A673 (cell line): Measurements from ENCODE around the gene MTHFSD. TPM values are rescaled to one million over a fixed set of nuclear protein-coding genes. Genes with fewer than 3 reads are reported as not detected.
A peak's percentile ranks its signal among the peaks of the same experiment; 100 is the strongest.

Source experiments
- BruUV-seq: library from RNA; stranded (reverse); fragments of 400-500 nt; replicated peaks from 2 replicates; lab custom pipeline; 2021; lab: Mats Ljungman, UMichigan
- CTCF ChIA-PET: fragments of 300-600 bp; sonication (Branson Sonifier 250); formaldehyde crosslinking; loops from one replicate; lab custom pipeline; 2022; ENCODE audit warnings: antibody characterized with exemption; lab: Charles Lee
- POLR2A ChIA-PET: fragments of 300-600 bp; sonication (Branson Sonifier 250); formaldehyde crosslinking; loops from one replicate; lab custom pipeline; 2022; ENCODE audit warnings: antibody characterized with exemption; ENCODE audit not compliant: low non-redundant PET; lab: Charles Lee
- DNase-seq: peaks from one replicate; pipeline ENCODE4 v3.0.0-alpha.2; 2015; ENCODE audit warnings: low spot score
- H3K27ac ChIP-seq: fragments of 200-600 bp; sonication (generic); 2 replicates; pipeline ENCODE4 v1.5.1; 2016; ENCODE audit warnings: mixed run types, low read depth, mild to moderate bottlenecking, mixed read lengths, antibody characterized with exemption, low read length; ENCODE audit not compliant: poor library complexity, severe bottlenecking
- H3K27me3 ChIP-seq: fragments of 200-600 bp; sonication (generic); replicated peaks from 2 replicates; pipeline ENCODE4 v1.6.1; 2017; ENCODE audit warnings: mixed run types, low read depth, mild to moderate bottlenecking, mixed read lengths, antibody characterized with exemption, low read length; ENCODE audit not compliant: insufficient read depth, poor library complexity
- H3K36me3 ChIP-seq: fragments of 200-600 bp; sonication (generic); 2 replicates; pipeline ENCODE4 v1.6.1; 2016; ENCODE audit warnings: mixed run types, mild to moderate bottlenecking, mixed read lengths, antibody characterized with exemption, low read length; ENCODE audit not compliant: insufficient read depth, poor library complexity, severe bottlenecking
- H3K4me1 ChIP-seq: fragments of 200-600 bp; sonication (generic); 2 replicates; pipeline ENCODE4 v1.6.1; 2017; ENCODE audit warnings: mixed run types, mild to moderate bottlenecking, mixed read lengths, antibody characterized with exemption, low read length; ENCODE audit not compliant: insufficient read depth, poor library complexity, severe bottlenecking
- H3K4me3 ChIP-seq: fragments of 200-600 bp; sonication (generic); 2 replicates; pipeline ENCODE4 v1.5.1; 2016; ENCODE audit warnings: low read depth, mixed run types, mild to moderate bottlenecking, mixed read lengths, low read length; ENCODE audit not compliant: poor library complexity, severe bottlenecking
- H3K9me3 ChIP-seq: fragments of 200-600 bp; sonication (generic); 2 replicates; pipeline ENCODE4 v1.6.1; 2016; ENCODE audit warnings: mixed run types, low read depth, mild to moderate bottlenecking, mixed read lengths, antibody characterized with exemption, low read length; ENCODE audit not compliant: poor library complexity, severe bottlenecking
- CTCF ChIP-seq: fragments of 300-800, 200-600 bp; sonication (generic); conservative IDR thresholded peaks from 2 replicates; pipeline ENCODE4 v1.5.1; 2017; ENCODE audit warnings: low read depth, mild to moderate bottlenecking, antibody characterized with exemption, low read length, moderate library complexity, mixed read lengths
- EZH2 ChIP-seq: fragments of 200-600 bp; sonication (generic); IDR thresholded peaks from 2 replicates; pipeline ENCODE4 v1.6.1; 2017; ENCODE audit warnings: borderline replicate concordance, low read depth, mild to moderate bottlenecking, mixed read lengths, antibody characterized with exemption, low read length; ENCODE audit not compliant: poor library complexity, severe bottlenecking
- intact Hi-C: fragments of 100-400 bp; cut with micrococcal nuclease; formaldehyde crosslinking; loops from one replicate; pipeline ENCODE4 v1.10.0; 2022; ENCODE audit not compliant: unreplicated experiment
- total RNA-seq: library from RNA; stranded (reverse); gene quantifications from 2 replicates; pipeline ENCODE4 v1.2.3, GENCODE V29; 2021

Gene MTHFSD
- total RNA-seq, 1 experiment from 2014 or later: 27.5 TPM

DNA sequence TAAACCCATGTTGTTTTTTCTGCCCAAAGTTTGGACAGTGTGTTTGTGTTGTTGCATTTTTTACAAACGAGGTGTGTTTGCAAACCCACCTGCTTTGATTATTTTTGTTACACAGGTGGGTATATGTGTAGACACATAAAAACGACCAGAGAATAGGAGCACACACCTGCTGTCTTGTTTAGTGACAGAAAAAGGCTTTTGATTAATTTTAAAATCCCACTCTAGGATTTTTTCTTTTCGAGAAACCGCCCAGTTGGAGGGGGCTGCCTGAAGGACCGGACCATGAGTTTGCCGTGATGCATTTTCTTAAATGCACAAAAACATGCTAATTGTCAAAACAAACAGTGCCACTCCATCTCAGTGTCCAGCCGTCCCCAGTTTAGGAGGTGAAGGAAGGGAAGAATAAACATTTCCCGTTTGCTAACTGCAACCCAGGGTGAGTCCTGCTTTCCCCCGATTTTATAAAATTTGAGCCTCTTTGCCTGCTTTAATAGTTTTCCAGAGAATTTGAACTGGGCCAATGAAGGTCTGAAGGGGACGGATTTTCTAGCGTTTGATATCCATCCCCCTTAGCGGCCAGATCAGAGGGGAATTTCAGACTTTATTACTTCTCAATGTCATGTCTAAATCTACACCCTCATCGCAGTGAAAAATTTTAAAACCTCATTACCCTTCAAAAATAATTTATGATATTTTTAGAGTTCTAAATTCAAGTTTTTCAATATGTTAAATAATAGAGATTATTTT is 14.8 kb upstream of the MTHFSD start:
- H3K4me1 ChIP-seq: peaks cover 4% of the 10 kb centered on the region
- peak; percentile 15 for TF ChIP-seq EZH2
- TF ChIP-seq CTCF: no peak
- ChIA-PET POLR2A (no interaction called here), CTCF (no interaction called here)
- H3K36me3 ChIP-seq: no peaks in the 10 kb centered on the region
- DNase-seq: no peak
- BruUV-seq: no TSS peak
- intact Hi-C loops: loop anchor here (10.0 kb wide), 2 partner anchors 305 to 1065 kb away; no protein-coding TSS in a partner anchor
- no peak overlapping the region for H3K27ac ChIP-seq
- no peaks in the 10 kb centered on the region for H3K9me3 ChIP-seq
- H3K27me3 ChIP-seq: peaks cover 59% of the 10 kb centered on the region
- H3K4me3 ChIP-seq: no peak overlapping the region

- H3K4me3 ChIP-seq: no peak overlapping the region
- H3K9me3 ChIP-seq: no peaks in the 10 kb centered on the region
- DNase-seq: no peak
- no peak overlapping the region for H3K27ac ChIP-seq
- POLR2A ChIA-PET: no interaction called here
- CTCF ChIA-PET: no interaction called here
- H3K4me1 ChIP-seq: peaks cover 4% of the 10 kb centered on the region
- intact Hi-C loops: loop anchor here (10.0 kb wide), 1 partner anchor 1066 kb away; no protein-coding TSS in a partner anchor
- BruUV-seq: no TSS peak
- no peaks in the 10 kb centered on the region for H3K36me3 ChIP-seq
- peak; percentile 97 for TF ChIP-seq EZH2
- no peak for TF ChIP-seq CTCF
- peaks cover 68% of the 10 kb centered on the region for H3K27me3 ChIP-seq
Observed at GRCh38 chr16:86568677-86569623, 13.9 kb upstream of the MTHFSD start.

- Histone ChIP-seq H3K27ac (no peak overlapping the region), H3K4me3 (peak overlapping the region; percentile 39), H3K36me3 (no peaks in the 10 kb centered on the region), H3K27me3 (peaks cover 68% of the 10 kb centered on the region), H3K4me1 (peaks cover 4% of the 10 kb centered on the region), H3K9me3 (no peaks in the 10 kb centered on the region)
- peak; percentile 6 for DNase-seq
- intact Hi-C loops: loop anchor here (10.0 kb wide), 1 partner anchor 1067 kb away; no protein-coding TSS in a partner anchor
- TF ChIP-seq EZH2 (peak; percentile 87), CTCF (no peak)
- POLR2A ChIA-PET: no interaction called here
- no TSS peak for BruUV-seq
- CTCF ChIA-PET: no interaction called here
Observed at GRCh38 chr16:86567701-86568581, 12.9 kb upstream of the MTHFSD start.
